Upper lobe of right lung (tissue), 1 donor: ENCODE results near the gene SCEL. TPM values are rescaled to one million over a fixed set of nuclear protein-coding genes. Genes with fewer than 3 reads are reported as not detected.

ENCODE experiments used
- ATAC-seq: fragments of 200-7000 bp; cut with Tn5 transposase; one replicate; pipeline ENCODE4 v1.9.1; 2020; ENCODE audit warnings: mild to moderate bottlenecking, moderate library complexity
- DNase-seq: peaks from one replicate; pipeline ENCODE4 v3.0.0-alpha.2; 2020
- H3K27ac ChIP-seq: fragments of 200-600 bp; one replicate; pipeline ENCODE4 v1.8.0; 2022
- H3K27me3 ChIP-seq: fragments of 200-600 bp; one replicate; pipeline ENCODE4 v1.8.0; 2022; ENCODE audit warnings: mild to moderate bottlenecking
- H3K36me3 ChIP-seq: fragments of 200-600 bp; one replicate; pipeline ENCODE4 v1.8.0; 2022
- H3K4me1 ChIP-seq: fragments of 200-600 bp; one replicate; pipeline ENCODE4 v1.8.0; 2022
- H3K4me3 ChIP-seq: fragments of 200-600 bp; one replicate; pipeline ENCODE4 v1.8.0; 2022; ENCODE audit warnings: mild to moderate bottlenecking
- H3K9me3 ChIP-seq: fragments of 200-600 bp; one replicate; pipeline ENCODE4 v1.8.0; 2022
- intact Hi-C: fragments of 100-400 bp; cut with DNase I; formaldehyde crosslinking; loops from one replicate; pipeline ENCODE4 v1.11.0; 2022
- long read RNA-seq: library from polyadenylated mRNA; unstranded; transcript quantifications from one replicate; pipeline ENCODE4 v2.0.0, GENCODE V29; 2021
- total RNA-seq: library from RNA; stranded (reverse); fragmentation: NEBNext Ultra II Directional; extraction: Animal tissue kit (Norgen Biotek cat#: 25700); gene quantifications from one replicate; pipeline ENCODE4 v1.2.1, GENCODE V29; 2021
- TF ChIP-seq, protein P1 (sequence below): fragments of 200-600 bp; IDR thresholded peaks from one replicate; pipeline ENCODE4 v1.8.0; 2022; ENCODE audit warnings: antibody characterized with exemption
- donor health status: DM: no; HTN: yes; CAD: no; lungs with severe emphysema.

Gene SCEL, protein sequence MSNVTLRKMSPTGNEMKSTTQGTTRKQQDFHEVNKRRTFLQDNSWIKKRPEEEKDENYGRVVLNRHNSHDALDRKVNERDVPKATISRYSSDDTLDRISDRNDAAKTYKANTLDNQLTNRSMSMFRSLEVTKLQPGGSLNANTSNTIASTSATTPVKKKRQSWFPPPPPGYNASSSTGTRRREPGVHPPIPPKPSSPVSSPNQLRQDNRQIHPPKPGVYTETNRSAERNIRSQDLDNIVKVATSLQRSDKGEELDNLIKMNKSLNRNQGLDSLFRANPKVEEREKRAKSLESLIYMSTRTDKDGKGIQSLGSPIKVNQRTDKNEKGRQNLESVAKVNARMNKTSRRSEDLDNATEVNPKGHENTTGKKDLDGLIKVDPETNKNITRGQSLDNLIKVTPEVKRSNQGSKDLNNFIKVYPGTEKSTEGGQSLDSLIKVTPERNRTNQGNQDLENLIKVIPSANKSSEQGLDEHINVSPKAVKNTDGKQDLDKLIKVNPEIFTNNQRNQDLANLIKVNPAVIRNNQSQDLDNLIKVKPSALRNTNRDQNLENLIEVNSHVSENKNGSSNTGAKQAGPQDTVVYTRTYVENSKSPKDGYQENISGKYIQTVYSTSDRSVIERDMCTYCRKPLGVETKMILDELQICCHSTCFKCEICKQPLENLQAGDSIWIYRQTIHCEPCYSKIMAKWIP
- 109 TPM for total RNA-seq
- long read RNA-seq, transcript SCEL-201 (33 exons, 2,386 nt) = major isoform, 11 of 200 reads
- long read RNA-seq, transcript SCEL-202 (32 exons, 3,081 nt) = minor isoform, 7 of 200 reads
- long read RNA-seq, partial matches to known transcripts = 14 of 200 reads
- long read RNA-seq, other reads (novel, unspliced or antisense) = 168 of 200 reads

DNA sequence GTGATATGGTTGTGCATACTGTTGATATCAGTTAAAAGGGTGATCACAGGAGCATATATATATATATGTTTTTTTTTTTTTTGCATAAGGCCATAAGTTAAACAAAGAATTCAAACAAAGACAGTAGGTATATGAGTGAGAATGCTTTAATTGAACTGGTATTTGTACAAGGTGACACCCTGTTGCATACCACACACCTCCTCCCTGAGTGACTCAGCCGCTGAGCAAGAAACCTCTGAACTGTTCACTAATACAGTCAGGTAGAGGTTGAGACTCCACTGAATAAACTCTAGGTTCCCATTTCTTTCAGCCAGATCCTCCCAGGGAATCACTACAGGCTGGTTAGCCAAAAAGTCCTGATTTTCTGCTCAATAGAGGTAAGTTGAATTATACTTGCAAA, at the start of gene SCEL:
Gene SCEL (plus strand): TSS at position 259 of the 400 bp plus-strand sequence. CDS start 20,170 bp downstream, outside the sequence.
- TF ChIP-seq, protein P1, sequence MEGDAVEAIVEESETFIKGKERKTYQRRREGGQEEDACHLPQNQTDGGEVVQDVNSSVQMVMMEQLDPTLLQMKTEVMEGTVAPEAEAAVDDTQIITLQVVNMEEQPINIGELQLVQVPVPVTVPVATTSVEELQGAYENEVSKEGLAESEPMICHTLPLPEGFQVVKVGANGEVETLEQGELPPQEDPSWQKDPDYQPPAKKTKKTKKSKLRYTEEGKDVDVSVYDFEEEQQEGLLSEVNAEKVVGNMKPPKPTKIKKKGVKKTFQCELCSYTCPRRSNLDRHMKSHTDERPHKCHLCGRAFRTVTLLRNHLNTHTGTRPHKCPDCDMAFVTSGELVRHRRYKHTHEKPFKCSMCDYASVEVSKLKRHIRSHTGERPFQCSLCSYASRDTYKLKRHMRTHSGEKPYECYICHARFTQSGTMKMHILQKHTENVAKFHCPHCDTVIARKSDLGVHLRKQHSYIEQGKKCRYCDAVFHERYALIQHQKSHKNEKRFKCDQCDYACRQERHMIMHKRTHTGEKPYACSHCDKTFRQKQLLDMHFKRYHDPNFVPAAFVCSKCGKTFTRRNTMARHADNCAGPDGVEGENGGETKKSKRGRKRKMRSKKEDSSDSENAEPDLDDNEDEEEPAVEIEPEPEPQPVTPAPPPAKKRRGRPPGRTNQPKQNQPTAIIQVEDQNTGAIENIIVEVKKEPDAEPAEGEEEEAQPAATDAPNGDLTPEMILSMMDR = no peak
- intact Hi-C loops = no loop called here
- no peak for DNase-seq
- Histone ChIP-seq H3K4me1 (no peaks in the 10 kb centered on the region), H3K9me3 (no peaks in the 10 kb centered on the region), H3K36me3 (no peaks in the 10 kb centered on the region), H3K27me3 (no peaks in the 10 kb centered on the region), H3K27ac (peak within 1 kb of the TSS; percentile 40), H3K4me3 (peak within 1 kb of the TSS; percentile 29)
- ATAC-seq = peak; percentile 75

DNA sequence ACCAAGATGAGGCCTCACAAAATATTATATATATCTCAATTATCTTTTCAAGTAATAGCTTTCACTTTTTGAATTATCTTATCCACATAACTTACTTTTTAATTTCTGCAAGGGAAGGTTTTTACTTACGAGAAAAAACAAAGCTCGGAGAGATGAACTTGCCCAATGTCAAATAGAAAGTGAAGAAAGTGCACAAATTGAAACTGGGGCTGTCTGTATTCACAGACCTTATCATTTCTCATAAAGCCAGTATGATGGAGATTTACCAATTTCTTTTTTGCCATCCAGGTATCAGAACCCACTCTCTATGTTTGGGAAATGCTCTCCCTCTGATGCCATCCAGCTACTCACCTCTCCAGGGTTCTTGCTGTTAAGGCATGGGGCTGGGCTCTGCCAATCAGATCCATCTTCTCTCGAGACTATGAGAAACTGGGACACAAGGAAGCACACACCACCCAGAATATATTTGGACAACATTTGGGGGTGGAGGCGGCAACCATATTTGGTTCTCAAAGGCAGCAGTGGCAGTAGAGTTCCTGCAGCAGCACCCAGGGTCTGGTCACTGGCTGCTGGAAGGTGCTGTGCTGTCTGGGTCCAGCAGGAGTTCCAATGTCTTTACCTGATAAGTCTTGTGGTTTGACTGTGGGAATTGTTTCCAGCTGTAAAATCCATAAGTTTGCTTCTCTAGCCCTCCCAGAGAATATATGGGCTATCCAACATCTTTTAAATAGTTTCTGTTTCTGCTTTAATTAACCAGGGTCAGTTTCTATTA, 45.8 kb upstream of the SCEL start:
- no peaks in the 10 kb centered on the region for H3K27me3 ChIP-seq
- DNase-seq = no peak
- intact Hi-C loops = no loop called here
- no peaks in the 10 kb centered on the region for H3K9me3 ChIP-seq
- no peaks in the 10 kb centered on the region for H3K4me1 ChIP-seq
- no peaks in the 10 kb centered on the region for H3K36me3 ChIP-seq
- no peak overlapping the region for H3K4me3 ChIP-seq
- H3K27ac ChIP-seq = no peak overlapping the region
- no peak for ATAC-seq
- TF ChIP-seq, protein P1 = no peak

DNA sequence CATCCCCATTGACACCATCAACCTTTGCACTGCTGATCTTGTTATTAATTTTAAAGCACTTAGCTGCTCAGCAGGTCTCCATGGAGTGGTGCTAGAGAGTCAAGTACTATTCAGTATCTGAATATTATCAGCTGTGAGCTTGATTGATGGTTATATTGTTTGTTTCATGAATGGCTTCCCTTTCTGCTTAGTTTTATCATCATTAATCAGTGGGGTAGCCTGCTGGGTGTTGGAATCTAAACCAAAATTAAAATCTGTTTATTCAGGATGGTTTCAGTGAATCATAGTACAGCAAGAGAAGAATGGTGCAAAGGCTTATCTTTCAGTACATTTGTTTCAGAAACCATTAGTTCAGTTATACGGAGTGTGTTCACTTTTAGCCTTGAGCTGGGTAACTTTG, 42.5 kb upstream of the SCEL start:
- intact Hi-C loops = no loop called here
- no peak overlapping the region for H3K27ac ChIP-seq
- no peaks in the 10 kb centered on the region for H3K9me3 ChIP-seq
- TF ChIP-seq, protein P1 = peak; percentile 48
- peak; percentile 79 for ATAC-seq
- H3K4me3 ChIP-seq = no peak overlapping the region
- no peak for DNase-seq
- no peaks in the 10 kb centered on the region for H3K36me3 ChIP-seq
- no peaks in the 10 kb centered on the region for H3K4me1 ChIP-seq
- H3K27me3 ChIP-seq = no peaks in the 10 kb centered on the region

DNA sequence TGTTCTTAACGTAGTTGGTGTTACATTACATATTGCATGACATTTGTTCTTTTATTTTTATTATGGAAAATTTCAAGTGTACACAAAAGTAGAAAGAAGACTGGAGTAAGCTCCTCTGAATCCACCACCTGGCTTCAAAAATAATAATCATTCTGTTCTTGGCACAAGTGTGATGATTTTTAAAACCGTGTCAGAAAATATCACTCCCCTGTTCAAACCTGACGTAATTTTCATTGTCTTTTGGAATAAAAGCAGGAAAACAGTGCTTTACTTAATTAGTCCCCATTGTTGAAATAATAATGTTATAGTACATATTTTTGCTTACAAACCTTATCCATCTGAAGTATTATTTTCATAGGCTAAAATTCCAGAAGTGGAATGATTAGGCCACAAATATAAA, 41.3 kb upstream of the SCEL start:
- no peak overlapping the region for H3K4me3 ChIP-seq
- TF ChIP-seq, protein P1 = no peak
- no peaks in the 10 kb centered on the region for H3K9me3 ChIP-seq
- no peaks in the 10 kb centered on the region for H3K27me3 ChIP-seq
- no peak for DNase-seq
- H3K36me3 ChIP-seq = no peaks in the 10 kb centered on the region
- intact Hi-C loops = no loop called here
- no peak for ATAC-seq
- H3K27ac ChIP-seq = no peak overlapping the region
- no peaks in the 10 kb centered on the region for H3K4me1 ChIP-seq

DNA sequence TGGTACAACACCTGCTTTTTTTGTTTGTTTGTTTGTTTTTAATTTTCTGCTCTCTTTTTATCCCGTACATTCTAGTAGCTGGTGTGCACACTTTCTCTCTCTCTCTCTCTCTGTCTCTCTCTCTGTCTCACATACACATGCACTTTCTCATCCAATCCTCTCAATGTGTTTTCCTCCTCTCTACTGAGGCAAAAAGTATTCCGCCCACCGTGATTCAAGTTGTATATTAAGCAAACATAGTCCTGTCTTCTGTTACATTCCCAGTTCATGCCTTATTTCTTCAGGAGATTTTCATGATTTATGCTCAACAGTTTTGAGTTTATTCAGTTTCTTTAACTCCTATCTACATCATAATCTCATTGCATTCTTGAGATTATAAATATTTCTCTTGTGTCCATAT, 38.2 kb upstream of the SCEL start:
- Histone ChIP-seq H3K4me3 (no peak overlapping the region), H3K9me3 (no peaks in the 10 kb centered on the region), H3K4me1 (no peaks in the 10 kb centered on the region), H3K27me3 (no peaks in the 10 kb centered on the region), H3K27ac (no peak overlapping the region), H3K36me3 (no peaks in the 10 kb centered on the region)
- no peak for ATAC-seq
- DNase-seq = no peak
- TF ChIP-seq, protein P1 = no peak
- intact Hi-C loops = no loop called here
